IMR-90 (cell line): ENCODE data around the gene OSBP. TPM values are rescaled to one million over a fixed set of nuclear protein-coding genes. Genes with fewer than 3 reads are reported as not detected.

Experiments used
- ATAC-seq: fragments of 200-7000 bp; cut with Tn5 transposase; 2 replicates; pipeline ENCODE4 v1.9.1; 2020; ENCODE audit warnings: low read depth, mild to moderate bottlenecking, moderate library complexity
- BruUV-seq: library from RNA; stranded (reverse); fragments of 400-500 nt; replicated peaks from 2 replicates; lab custom pipeline; 2021; lab: Mats Ljungman, UMichigan
- CTCF ChIA-PET: fragments of 300-600 bp; formaldehyde crosslinking; extraction: SDS; loops from one replicate; lab custom pipeline; 2021; ENCODE audit warnings: antibody characterized with exemption; lab: Yijun Ruan, JAX
- POLR2A ChIA-PET: fragments of 300-600 bp; sonication (Branson Sonifier 250); formaldehyde crosslinking; loops from one replicate; lab custom pipeline; 2022; ENCODE audit warnings: antibody characterized with exemption; ENCODE audit not compliant: unreplicated experiment; lab: Charles Lee
- DNase-seq: peaks from one replicate; pipeline ENCODE4 v3.0.0; 2013
- H2AFZ ChIP-seq: replicated peaks from 2 replicates; pipeline ENCODE3; 2013; ENCODE audit warnings: low read length, mild to moderate bottlenecking; ENCODE audit not compliant: poor library complexity
- H2AK5ac ChIP-seq: 2 replicates; pipeline ENCODE4 v1.6.1; 2013; ENCODE audit warnings: low read depth, low read length, inconsistent platforms
- H2AK9ac ChIP-seq: replicated peaks from 2 replicates; pipeline ENCODE3; 2013; ENCODE audit warnings: mild to moderate bottlenecking, low read depth, low read length, moderate library complexity; ENCODE audit not compliant: poor library complexity
- H2BK120ac ChIP-seq: 2 replicates; pipeline ENCODE4 v1.6.1; 2013; ENCODE audit warnings: low read depth, low read length, inconsistent platforms
- H2BK15ac ChIP-seq: 3 replicates; pipeline ENCODE4 v1.6.1; 2013; ENCODE audit warnings: low read depth, low read length, inconsistent platforms
- H2BK20ac ChIP-seq: 2 replicates; pipeline ENCODE4 v1.6.1; 2013; ENCODE audit warnings: low read depth, mild to moderate bottlenecking, inconsistent platforms, low read length, moderate library complexity
- H2BK5ac ChIP-seq: 2 replicates; pipeline ENCODE4 v1.6.1; 2013; ENCODE audit warnings: mild to moderate bottlenecking, low read depth, low read length, inconsistent platforms; ENCODE audit not compliant: poor library complexity, severe bottlenecking
- H3K14ac ChIP-seq: replicated peaks from 2 replicates; pipeline ENCODE4 v1.6.1; 2013; ENCODE audit warnings: low read depth, low read length, inconsistent platforms
- H3K18ac ChIP-seq: 2 replicates; pipeline ENCODE4 v1.6.1; 2013; ENCODE audit warnings: low read depth, low read length, control low read depth
- H3K23ac ChIP-seq: 2 replicates; pipeline ENCODE4 v1.6.1; 2013; ENCODE audit warnings: low read depth, low read length, inconsistent platforms
- H3K27ac ChIP-seq: 2 replicates; pipeline ENCODE4 v1.5.1; 2013; ENCODE audit warnings: mild to moderate bottlenecking, control low read depth, low read length; ENCODE audit not compliant: insufficient read depth
- H3K27me3 ChIP-seq: 2 replicates; pipeline ENCODE4 v1.6.1; 2013; ENCODE audit warnings: low read length; ENCODE audit not compliant: control insufficient read depth, insufficient read depth
- H3K36me3 ChIP-seq: 2 replicates; pipeline ENCODE4 v1.6.1; 2013; ENCODE audit warnings: low read length, mixed read lengths; ENCODE audit not compliant: control insufficient read depth, insufficient read depth
- H3K4ac ChIP-seq: 2 replicates; pipeline ENCODE4 v1.6.1; 2013; ENCODE audit warnings: low read depth, low read length, inconsistent platforms
- H3K4me1 ChIP-seq: 2 replicates; pipeline ENCODE4 v1.6.1; 2013; ENCODE audit warnings: low read length, mixed read lengths; ENCODE audit not compliant: control insufficient read depth, insufficient read depth
- H3K4me2 ChIP-seq: 2 replicates; pipeline ENCODE4 v1.6.1; 2013; ENCODE audit warnings: low read depth, mild to moderate bottlenecking, control low read depth, low read length, moderate library complexity
- H3K4me3 ChIP-seq: 2 replicates; pipeline ENCODE4 v1.5.1; 2013; ENCODE audit warnings: low read depth, mild to moderate bottlenecking, control low read depth, low read length, moderate library complexity; ENCODE audit not compliant: insufficient read depth
- H3K56ac ChIP-seq: 2 replicates; pipeline ENCODE4 v1.6.1; 2013; ENCODE audit warnings: low read length, inconsistent platforms; ENCODE audit not compliant: insufficient read depth; ENCODE audit errors: extremely low read depth
- H3K79me1 ChIP-seq, 2 experiments: 2 replicates each; pipeline ENCODE4 v1.6.1; 2013; ENCODE audit warnings: low read length in 2 of 2, inconsistent platforms in 1 of 2, low read depth in 1 of 2
- H3K9ac ChIP-seq: 2 replicates; pipeline ENCODE4 v1.6.1; 2013; ENCODE audit warnings: low read depth, low read length, control low read depth
- H3K9me1 ChIP-seq: 2 replicates; pipeline ENCODE4 v1.6.1; 2013; ENCODE audit warnings: low read length, inconsistent platforms; ENCODE audit not compliant: insufficient read depth
- H3K9me3 ChIP-seq: 2 replicates; pipeline ENCODE4 v1.6.1; 2013; ENCODE audit warnings: low read length; ENCODE audit not compliant: control insufficient read depth, insufficient read depth
- H4K20me1 ChIP-seq: 2 replicates; pipeline ENCODE4 v1.6.1; 2013; ENCODE audit warnings: low read length, inconsistent platforms; ENCODE audit not compliant: insufficient read depth
- H4K5ac ChIP-seq: 2 replicates; pipeline ENCODE4 v1.6.1; 2013; ENCODE audit warnings: mild to moderate bottlenecking, low read depth, low read length, control low read depth
- H4K8ac ChIP-seq, 2 experiments: 2 replicates each; pipeline ENCODE4 v1.6.1; 2013; ENCODE audit warnings: low read depth in 2 of 2, low read length in 2 of 2, control low read depth in 1 of 2, inconsistent platforms in 1 of 2
- H4K91ac ChIP-seq: 2 replicates; pipeline ENCODE4 v1.6.1; 2013; ENCODE audit warnings: low read depth, low read length, inconsistent platforms; ENCODE audit not compliant: insufficient read depth
- BHLHE40 ChIP-seq: fragments of 150-350 bp; IDR thresholded peaks from 2 replicates; pipeline ENCODE4 v1.6.1; 2016; ENCODE audit warnings: mild to moderate bottlenecking, low read depth, low read length
- CEBPB ChIP-seq: IDR thresholded peaks from 2 replicates; pipeline ENCODE4 v1.6.1; 2012; ENCODE audit warnings: low read depth, low read length, improper control_type of control experiment
- CHD1 ChIP-seq: IDR thresholded peaks from 2 replicates; pipeline ENCODE4 v1.6.1; 2012; ENCODE audit warnings: low read depth, low read length, improper control_type of control experiment
- CTCF ChIP-seq: conservative IDR thresholded peaks from 2 replicates; pipeline ENCODE4 v1.5.1; 2012; ENCODE audit warnings: mild to moderate bottlenecking, low read depth, low read length, improper control_type of control experiment
- ELK1 ChIP-seq: fragments of 150-350 bp; IDR thresholded peaks from 2 replicates; pipeline ENCODE4 v1.6.1; 2016; ENCODE audit warnings: low read depth, mild to moderate bottlenecking, low read length, moderate library complexity, borderline replicate concordance
- FOS ChIP-seq: fragments of 150-350 bp; IDR thresholded peaks from 2 replicates; pipeline ENCODE4 v1.6.1; 2016; ENCODE audit warnings: low read depth, low read length
- MAFK ChIP-seq: IDR thresholded peaks from 2 replicates; pipeline ENCODE4 v1.6.1; 2012; ENCODE audit warnings: low read depth, low read length, improper control_type of control experiment
- MXI1 ChIP-seq: IDR thresholded peaks from 2 replicates; pipeline ENCODE4 v1.6.1; 2012; ENCODE audit warnings: low read depth, mild to moderate bottlenecking, low read length, moderate library complexity, borderline replicate concordance
- NFE2L2 ChIP-seq: fragments of 150-350 bp; IDR thresholded peaks from 2 replicates; pipeline ENCODE4 v1.6.1; 2016; ENCODE audit warnings: low read depth, mild to moderate bottlenecking, low read length
- POLR2A ChIP-seq: IDR thresholded peaks from 2 replicates; pipeline ENCODE4 v1.6.1; 2012; ENCODE audit warnings: mild to moderate bottlenecking, low read depth, low read length
- RAD21 ChIP-seq: IDR thresholded peaks from 2 replicates; pipeline ENCODE4 v1.6.1; 2012; ENCODE audit warnings: low read length, improper control_type of control experiment
- RCOR1 ChIP-seq: IDR thresholded peaks from 2 replicates; pipeline ENCODE4 v1.6.1; 2012; ENCODE audit warnings: mild to moderate bottlenecking, low read length, improper control_type of control experiment; ENCODE audit not compliant: insufficient replicate concordance
- RFX5 ChIP-seq: IDR thresholded peaks from 2 replicates; pipeline ENCODE4 v1.8.0; 2012; ENCODE audit warnings: low read depth, mild to moderate bottlenecking, low read length, moderate library complexity
- SMC3 ChIP-seq: fragments of 150-350 bp; IDR thresholded peaks from 2 replicates; pipeline ENCODE4 v1.6.1; 2016; ENCODE audit warnings: low read depth, mild to moderate bottlenecking, antibody characterized with exemption, low read length, moderate library complexity
- USF2 ChIP-seq: fragments of 150-350 bp; IDR thresholded peaks from 2 replicates; pipeline ENCODE4 v1.6.1; 2017; ENCODE audit warnings: mild to moderate bottlenecking, antibody characterized with exemption, low read length, low read depth
- WGBS, 2 experiments: methylation state at CpG; one replicate each; pipeline versions ENCODE4 v1.1.5 to v1.1.7; 2013; ENCODE audit warnings: missing lambda C conversion rate in 2 of 2; ENCODE audit not compliant: insufficient read length in 1 of 2; ENCODE audit errors: extremely low coverage in 2 of 2; 5-methylcytosine and 5-hydroxymethylcytosine counted together
- dilution Hi-C: fragments of 300-500 bp; cut with HindIII; formaldehyde crosslinking; loops from one replicate; pipeline ENCODE4 v1.14.3; 2018; ENCODE audit warnings: low sequenced_read_pairs; ENCODE audit not compliant: unreplicated experiment
- in situ Hi-C: fragments of 300-500 bp; cut with MboI; formaldehyde crosslinking; loops from 3 replicates; pipeline ENCODE4 v1.14.3; 2019; ENCODE audit warnings: low sequenced_read_pairs, inconsistent platforms, mixed read lengths
- intact Hi-C: fragments of 100-400 bp; cut with micrococcal nuclease; formaldehyde crosslinking; loops from 2 replicates; pipeline ENCODE4 v1.10.0; 2022
- polyA plus RNA-seq, 3 experiments: library from polyadenylated mRNA; depleted of rRNA; stranded (reverse); fragments of >200 nt; gene quantifications; 2 replicates each; pipeline ENCODE4 v1.2.3, GENCODE V29; 2012; ENCODE audit warnings: low replicate concordance in 1 of 3
- total RNA-seq: library from RNA; depleted of rRNA; stranded (reverse); fragments of >200 nt; gene quantifications from 2 replicates; pipeline ENCODE4 v1.2.3, GENCODE V29; 2012

OSBP gene
- total and polyA plus RNA-seq, 2 of the 4 experiments (the other 2 are of a cell fraction): 22.1 to 27.4 TPM

- Histone ChIP-seq H4K91ac (no peak overlapping the region), H3K18ac (no peak overlapping the region), H2AFZ (peak overlapping the region; percentile 83), H3K4me3 (peak overlapping the region; percentile 96; the same call in 1 of the 2 replicates), H3K4me2 (peak overlapping the region; percentile 45), H3K79me1 (no peaks in the 10 kb centered on the region), H2BK5ac (no peak overlapping the region), H3K9me1 (0 out of 2 replicates have a peak, but pooled peaks cover 4% of the 10 kb centered on the region), H4K5ac (peak overlapping the region; percentile 10; the same call in 1 of the 2 replicates), H3K27me3 (no peaks in the 10 kb centered on the region), H2BK120ac (no peak overlapping the region), H3K4ac (no peak overlapping the region), H3K56ac (no peak overlapping the region), H2AK9ac (peak overlapping the region; percentile 66), H3K9ac (no peak overlapping the region), H4K20me1 (no peaks in the 10 kb centered on the region; the same call in 1 of the 2 replicates), H2AK5ac (peak overlapping the region; percentile 62; the same call in 1 of the 2 replicates), H3K4me1 (peaks cover 3% of the 10 kb centered on the region; the same call in 1 of the 2 replicates), H2BK15ac (no peak overlapping the region), H4K8ac (peak overlapping the region in 1 of 2 experiments; percentile 29; a peak in 2 of 4 replicates), H3K36me3 (no peaks in the 10 kb centered on the region), H3K9me3 (no peaks in the 10 kb centered on the region), H3K27ac (no peak overlapping the region), H2BK20ac (no peak overlapping the region), H3K23ac (no peak overlapping the region; the same call in 1 of the 2 replicates), H3K14ac (no peak overlapping the region)
- ChIA-PET CTCF (no interaction called here), POLR2A (interaction anchor here (0.6 kb wide), 1 partner anchor 10 kb away, joined by 27 read pairs; no protein-coding TSS in a partner anchor)
- ATAC-seq (no peak), DNase-seq (no peak)
- 20% methylated on average over 1 of the region's 8 CpGs; no CpG with 5 or more reads in 1 of the 2 experiments for WGBS, 2 experiments
- intact Hi-C loops: loop anchor here (10.0 kb wide), 1 partner anchor 985 kb away; the partner anchor contains the start of genes LPXN and ZFP91
- no TSS peak for BruUV-seq
- in situ Hi-C loops: loop anchor here (10.0 to 25.0 kb wide), 2 partner anchors 245 to 973 kb away; partner anchors contain the start of genes LPXN and ZFP91
- TF ChIP-seq RCOR1 (no peak), RFX5 (no peak), SMC3 (no peak), FOS (no peak), ELK1 (no peak), BHLHE40 (no peak), MAFK (no peak), CTCF (no peak), CEBPB (no peak), MXI1 (no peak), RAD21 (no peak), USF2 (no peak), CHD1 (no peak), POLR2A (no peak), NFE2L2 (no peak)
- dilution Hi-C loops: no loop called here
These were observed 55.7 kb downstream of the OSBP start for GRCh38 chr11:59559886-59560285.
